Skeletal muscle tissue (tissue), 4 donors: ENCODE results near the gene DENND1A. TPM values are rescaled to one million over a fixed set of nuclear protein-coding genes. Genes with fewer than 3 reads are reported as not detected.

Experiments
- H3K27ac ChIP-seq: one replicate; pipeline ENCODE4 v1.7.0; 2013; ENCODE audit warnings: mild to moderate bottlenecking, low read depth, low read length, inconsistent platforms
- H3K27me3 ChIP-seq, 3 donors: one replicate each; pipeline ENCODE4 v1.7.0; 2013; ENCODE audit warnings: low read length in 3 of 3; ENCODE audit not compliant: control insufficient read depth in 3 of 3, insufficient read depth in 3 of 3
- H3K36me3 ChIP-seq, 3 donors: one replicate each; pipeline ENCODE4 v1.7.0; 2013; ENCODE audit warnings: low read length in 3 of 3; ENCODE audit not compliant: control insufficient read depth in 3 of 3, insufficient read depth in 3 of 3
- H3K4me1 ChIP-seq, 3 donors: one replicate each; pipeline ENCODE4 v1.7.0; 2013; ENCODE audit warnings: low read length in 3 of 3, mild to moderate bottlenecking in 3 of 3; ENCODE audit not compliant: control insufficient read depth in 3 of 3, insufficient read depth in 3 of 3
- H3K4me3 ChIP-seq, 3 donors: one replicate each; pipeline ENCODE4 v1.7.0; 2013; ENCODE audit warnings: low read length in 3 of 3
- H3K9ac ChIP-seq, 3 donors: one replicate each; pipeline ENCODE4 v1.7.0; 2013; ENCODE audit warnings: low read length in 3 of 3, mild to moderate bottlenecking in 3 of 3, moderate library complexity in 2 of 3, low read depth in 1 of 3
- H3K9me3 ChIP-seq, 3 donors: one replicate each; pipeline ENCODE4 v1.7.0; 2013; ENCODE audit warnings: low read length in 3 of 3; ENCODE audit not compliant: control insufficient read depth in 3 of 3
- total RNA-seq: library from RNA; depleted of rRNA; stranded (reverse); fragments of >200 nt; gene quantifications from one replicate; pipeline ENCODE4 v1.2.3, GENCODE V29; 2014
- donor health status: Osteomylitis.

DENND1A gene
- total RNA-seq, 1 donor from 2014 or later = 23.5 TPM

DNA sequence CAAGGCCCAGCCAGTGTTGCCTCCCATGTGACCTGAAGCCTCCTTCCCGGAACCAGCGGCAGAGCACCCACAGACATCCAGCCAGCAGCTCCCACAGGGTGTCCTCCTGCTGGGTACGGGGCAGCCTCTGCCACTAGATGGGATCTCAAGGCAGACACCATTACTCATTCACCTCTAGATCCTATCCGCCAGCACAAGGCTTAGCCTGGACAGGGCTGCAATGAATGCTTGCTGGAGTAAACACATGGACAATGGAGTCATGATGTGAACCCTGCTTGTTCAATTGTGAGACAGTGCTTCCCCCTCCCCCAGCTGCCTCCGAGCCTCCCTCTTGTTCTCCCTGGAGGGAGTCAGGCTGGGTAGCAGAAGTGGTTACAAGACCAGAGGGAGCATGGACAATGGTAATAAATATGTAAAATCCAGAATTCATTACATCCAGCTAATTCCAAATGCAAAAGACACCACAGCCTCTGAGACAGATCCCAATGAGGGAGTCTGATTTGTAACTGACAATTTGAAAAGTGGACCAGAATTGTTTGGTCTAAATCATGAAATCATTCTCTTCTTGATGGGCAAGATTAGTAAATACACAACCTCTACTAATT lies 441.9 kb downstream of the DENND1A start:
- Histone ChIP-seq H3K27me3 (no peaks in the 10 kb centered on the region), H3K27ac (no peak overlapping the region), H3K36me3 (peaks cover 0 to 4% (median 0%) of the 10 kb centered on the region in 3 donors), H3K9me3 (no peaks in the 10 kb centered on the region), H3K4me3 (no peak overlapping the region), H3K4me1 (no peaks in the 10 kb centered on the region), H3K9ac (no peak overlapping the region)

DNA sequence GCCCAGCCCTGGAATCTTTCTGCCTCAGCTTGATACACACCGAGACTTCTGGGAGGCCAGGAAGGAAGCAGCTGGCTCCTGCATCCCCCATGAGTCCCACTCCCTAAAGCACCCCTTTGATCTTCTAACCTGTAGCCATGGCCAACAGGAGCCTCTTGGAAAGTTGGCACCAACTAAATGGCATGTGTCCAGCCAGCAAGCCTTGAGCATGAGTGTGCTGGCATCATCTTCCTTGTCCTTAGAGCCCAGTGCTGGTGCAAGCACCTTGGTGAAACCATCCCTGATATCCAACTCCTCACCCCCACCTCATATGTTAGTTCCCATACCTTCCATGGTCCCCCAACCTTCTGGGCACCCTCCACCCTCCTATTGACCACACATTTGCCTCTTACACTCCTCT lies 443.5 kb downstream of the DENND1A start:
- no peak overlapping the region for H3K27ac ChIP-seq
- no peak overlapping the region for H3K4me3 ChIP-seq
- H3K9me3 ChIP-seq = no peaks in the 10 kb centered on the region
- H3K9ac ChIP-seq = no peak overlapping the region
- H3K4me1 ChIP-seq = no peaks in the 10 kb centered on the region
- peaks cover 0 to 4% (median 0%) of the 10 kb centered on the region in 3 donors for H3K36me3 ChIP-seq
- no peaks in the 10 kb centered on the region for H3K27me3 ChIP-seq

- H3K4me1 ChIP-seq = no peaks in the 10 kb centered on the region
- no peak overlapping the region for H3K4me3 ChIP-seq
- H3K27me3 ChIP-seq = no peaks in the 10 kb centered on the region
- no peaks in the 10 kb centered on the region for H3K9me3 ChIP-seq
- H3K9ac ChIP-seq = no peak overlapping the region
- H3K36me3 ChIP-seq = peaks cover 0 to 4% (median 0%) of the 10 kb centered on the region in 3 donors
- H3K27ac ChIP-seq = no peak overlapping the region
These were observed 444.7 kb downstream of the DENND1A start for GRCh38 chr9:123485216-123485615.

- Histone ChIP-seq H3K36me3 (no peaks in the 10 kb centered on the region), H3K9me3 (no peaks in the 10 kb centered on the region), H3K27me3 (no peaks in the 10 kb centered on the region), H3K9ac (no peak overlapping the region), H3K4me1 (no peaks in the 10 kb centered on the region), H3K27ac (no peak overlapping the region), H3K4me3 (no peak overlapping the region)
These were observed 445.8 kb downstream of the DENND1A start for GRCh38 chr9:123484130-123484529.

- Histone ChIP-seq H3K4me3 (no peak overlapping the region), H3K9ac (no peak overlapping the region), H3K27ac (no peak overlapping the region), H3K4me1 (no peaks in the 10 kb centered on the region), H3K27me3 (no peaks in the 10 kb centered on the region), H3K36me3 (no peaks in the 10 kb centered on the region), H3K9me3 (no peaks in the 10 kb centered on the region)
These were observed 446.6 kb downstream of the DENND1A start for GRCh38 chr9:123483191-123483803.

DNA sequence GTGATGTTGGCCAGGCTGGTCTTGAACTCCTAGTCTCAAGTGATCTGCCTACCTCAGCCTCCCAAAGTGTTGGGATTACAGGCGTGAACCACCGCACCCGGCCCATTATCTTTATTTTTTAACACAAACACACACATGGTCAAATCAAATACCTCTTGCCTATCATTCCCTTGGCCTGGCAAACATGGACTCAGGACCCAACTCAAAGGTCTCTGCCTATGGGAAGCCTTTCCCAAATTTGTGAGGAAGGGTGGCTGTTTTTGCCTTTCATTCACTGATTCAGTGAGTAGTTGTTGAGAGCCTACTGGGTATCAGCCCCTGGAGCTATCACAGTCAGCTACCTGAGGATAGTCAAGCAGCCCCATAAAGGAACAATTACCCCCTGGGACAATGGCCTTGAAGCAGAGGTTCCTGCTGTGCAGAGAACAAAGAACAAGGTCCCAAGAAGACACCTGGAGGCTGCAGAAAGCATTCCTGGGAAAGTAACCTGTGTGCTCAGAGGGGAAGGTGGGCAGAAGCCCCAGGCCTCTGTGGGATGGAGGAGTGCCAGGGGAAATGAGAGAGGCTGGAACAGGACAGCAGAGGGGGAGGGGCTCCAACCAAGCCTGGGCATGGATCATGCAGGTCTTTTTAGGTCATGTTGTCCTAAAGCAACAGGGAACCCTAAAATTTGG lies 447.5 kb downstream of the DENND1A start:
- Histone ChIP-seq H3K9ac (no peak overlapping the region), H3K27me3 (no peaks in the 10 kb centered on the region), H3K4me1 (no peaks in the 10 kb centered on the region), H3K4me3 (no peak overlapping the region), H3K27ac (no peak overlapping the region), H3K36me3 (no peaks in the 10 kb centered on the region), H3K9me3 (no peaks in the 10 kb centered on the region)

DNA sequence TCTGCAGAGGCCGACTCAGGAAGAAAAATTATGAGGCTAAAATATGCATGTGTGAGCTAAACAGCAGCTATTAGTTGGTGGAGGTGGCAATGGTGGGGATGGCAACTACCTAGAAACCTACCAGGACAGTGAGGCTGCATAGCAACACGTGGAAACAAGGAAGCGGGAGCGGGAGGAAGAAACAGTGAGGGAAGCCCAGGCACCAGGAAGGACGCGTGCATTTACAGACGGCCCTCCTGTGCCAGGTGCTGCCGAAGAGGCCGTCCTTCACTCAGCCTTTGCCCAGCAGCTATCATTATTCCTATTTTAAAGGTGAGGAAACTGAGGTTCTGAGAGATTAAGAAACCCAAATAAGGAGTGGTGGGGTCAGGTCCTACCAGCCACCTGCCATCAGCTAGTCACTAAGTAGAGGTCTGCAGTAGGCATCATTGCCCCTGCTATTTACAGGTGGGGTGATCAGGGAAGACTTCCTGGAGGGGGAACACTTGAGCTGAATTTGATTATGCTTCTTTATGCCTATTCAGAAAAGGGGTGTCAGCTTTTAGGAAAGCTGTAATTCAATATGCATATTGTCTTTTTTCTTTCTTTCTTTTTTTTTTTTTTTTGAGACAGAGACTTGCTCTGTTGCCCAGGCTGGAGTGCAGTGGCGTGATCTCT lies 448.6 kb downstream of the DENND1A start:
- no peaks in the 10 kb centered on the region for H3K9me3 ChIP-seq
- peaks cover 0 to 1% (median 0%) of the 10 kb centered on the region in 3 donors for H3K36me3 ChIP-seq
- H3K27me3 ChIP-seq = no peaks in the 10 kb centered on the region
- no peak overlapping the region for H3K4me3 ChIP-seq
- H3K27ac ChIP-seq = no peak overlapping the region
- no peaks in the 10 kb centered on the region for H3K4me1 ChIP-seq
- no peak overlapping the region for H3K9ac ChIP-seq

DNA sequence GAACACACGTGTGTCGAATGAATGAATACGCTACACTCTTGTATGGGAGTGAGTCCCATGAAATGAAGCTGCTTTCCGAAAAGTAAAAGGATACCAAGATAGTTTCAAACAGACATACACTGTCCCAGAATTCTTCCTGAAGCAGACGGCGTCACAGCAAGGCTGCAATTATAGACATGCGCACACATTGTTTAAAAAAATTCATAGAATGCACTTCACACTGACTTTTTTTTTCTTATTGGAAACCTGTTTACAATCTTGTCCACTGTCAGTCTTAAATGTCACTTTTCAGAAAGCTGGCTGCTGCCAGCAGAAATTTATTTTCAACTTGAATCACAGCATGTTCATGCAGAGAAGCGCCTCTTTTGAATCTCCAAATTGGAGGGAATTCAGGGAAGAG lies 449.1 kb downstream of the DENND1A start:
- H3K27ac ChIP-seq = no peak overlapping the region
- H3K9me3 ChIP-seq = no peaks in the 10 kb centered on the region

DNA sequence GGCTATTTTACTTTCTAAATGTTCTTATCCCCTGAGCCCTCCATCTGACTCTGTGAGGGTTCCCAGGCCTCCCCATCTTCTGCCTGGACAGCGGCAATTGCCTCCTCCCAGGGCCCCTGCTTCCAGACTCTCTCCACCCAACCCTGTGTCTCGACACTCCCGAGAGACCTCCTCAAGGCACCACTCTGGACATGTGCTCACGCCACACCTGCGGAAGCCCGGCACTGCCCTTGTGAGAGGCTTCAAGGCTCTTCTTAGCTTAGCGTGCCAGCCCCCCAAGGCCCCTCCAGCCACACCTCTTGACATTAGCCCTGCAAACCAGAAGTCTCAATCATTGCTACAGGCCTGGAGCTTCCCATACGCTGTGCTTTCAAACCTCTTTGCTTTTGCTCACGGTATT lies 449.8 kb downstream of the DENND1A start:
- Histone ChIP-seq H3K36me3 (peaks cover 0 to 1% (median 0%) of the 10 kb centered on the region in 3 donors), H3K9me3 (no peaks in the 10 kb centered on the region), H3K27ac (no peak overlapping the region), H3K27me3 (no peaks in the 10 kb centered on the region), H3K9ac (no peak overlapping the region), H3K4me1 (no peaks in the 10 kb centered on the region), H3K4me3 (no peak overlapping the region)

More for the DNA sequence above, 449.1 kb downstream of the DENND1A start:
- Histone ChIP-seq H3K4me1 (no peaks in the 10 kb centered on the region), H3K4me3 (no peak overlapping the region), H3K36me3 (peaks cover 0 to 1% (median 0%) of the 10 kb centered on the region in 3 donors), H3K27me3 (no peaks in the 10 kb centered on the region), H3K9ac (no peak overlapping the region)
